ENCODE measurements around the gene GREM1.

Gene GREM1

DNA sequence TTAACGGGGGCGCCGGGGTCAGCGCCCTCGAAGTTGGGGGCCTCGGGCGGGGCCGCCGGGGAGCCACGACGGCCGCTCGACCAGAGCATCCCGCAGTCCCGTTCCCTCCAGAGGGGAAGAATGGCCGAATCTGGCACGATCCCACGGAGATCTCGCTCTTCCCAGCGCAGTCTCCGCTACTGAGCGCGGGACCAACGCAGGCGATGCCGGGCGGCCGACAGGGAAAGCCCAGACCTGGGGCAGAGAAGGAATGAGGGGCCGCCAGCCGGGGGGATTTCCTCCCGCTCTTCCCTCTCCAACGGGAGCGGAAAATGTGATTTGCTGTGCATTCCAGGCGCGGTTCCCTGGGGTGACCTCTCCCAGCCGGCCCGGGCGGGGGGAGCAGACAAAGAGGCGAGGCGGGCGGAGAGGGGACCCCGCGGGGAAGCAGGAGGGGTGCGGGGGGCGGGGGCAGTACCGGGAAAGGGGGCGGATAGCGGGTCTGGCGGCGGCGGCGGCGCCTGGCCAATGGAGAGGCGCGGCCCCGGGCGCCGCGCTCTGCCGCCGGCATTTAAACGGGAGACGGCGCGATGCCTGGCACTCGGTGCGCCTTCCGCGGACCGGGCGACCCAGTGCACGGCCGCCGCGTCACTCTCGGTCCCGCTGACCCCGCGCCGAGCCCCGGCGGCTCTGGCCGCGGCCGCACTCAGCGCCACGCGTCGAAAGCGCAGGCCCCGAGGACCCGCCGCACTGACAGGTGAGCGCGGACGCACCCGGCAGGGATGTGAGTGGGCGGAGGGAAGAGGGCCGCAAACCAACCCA lies at the start of gene GREM1:
TSS of gene GREM1 (plus strand) at position 579 of the 801 bp plus-strand sequence. CDS start 12,687 bp downstream, outside the sequence.
- Histone ChIP-seq H3K27ac (ENCODE audit: low read length) (no peak within 1 kb of the TSS), H3K4me3 (ENCODE audit: low read length) (peak within 1 kb of the TSS; percentile 27; the same call in 1 of the 2 replicates), H3K9me3 (ENCODE audit: control insufficient read depth, insufficient read depth, low read length) (no peaks in the 10 kb centered on the region), H3K27me3 (ENCODE audit: control insufficient read depth, insufficient read depth, low read length) (peaks cover 43% of the 10 kb centered on the region), H3K36me3 (ENCODE audit: control insufficient read depth, insufficient read depth, low read length) (no peaks in the 10 kb centered on the region), H3K4me1 (ENCODE audit: control insufficient read depth, insufficient read depth, low read length) (peaks cover 5% of the 10 kb centered on the region; the same call in 1 of the 2 replicates)
- WGBS (ENCODE audit: insufficient coverage, insufficient read length) = no CpG with 5 or more reads among the region's 99 CpGs
- DNase-seq (ENCODE audit: low read depth, low spot score) = no peak

DNA sequence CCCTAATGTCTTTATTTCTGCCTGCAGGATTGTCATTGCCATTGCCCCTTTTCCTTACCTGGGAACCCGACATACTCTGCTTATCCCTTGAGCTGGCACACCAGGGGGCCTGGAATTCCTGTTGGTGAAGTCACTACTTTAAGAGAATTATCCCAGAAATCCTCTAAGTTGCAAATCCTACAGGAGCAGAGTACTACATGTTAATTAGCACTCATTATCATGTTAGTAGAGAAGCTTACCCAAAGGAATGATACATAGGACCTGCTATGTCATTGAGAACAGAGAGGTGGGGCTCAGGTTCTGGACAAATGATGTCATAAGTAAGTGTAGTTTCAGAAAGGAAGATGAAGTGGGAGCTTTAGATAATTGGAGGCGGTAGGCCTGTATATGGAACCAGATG lies 48.9 kb upstream of the GREM1 start:
- Histone ChIP-seq H3K4me3 (ENCODE audit: low read length) (no peak overlapping the region), H3K36me3 (ENCODE audit: control insufficient read depth, insufficient read depth, low read length) (no peaks in the 10 kb centered on the region)

DNA sequence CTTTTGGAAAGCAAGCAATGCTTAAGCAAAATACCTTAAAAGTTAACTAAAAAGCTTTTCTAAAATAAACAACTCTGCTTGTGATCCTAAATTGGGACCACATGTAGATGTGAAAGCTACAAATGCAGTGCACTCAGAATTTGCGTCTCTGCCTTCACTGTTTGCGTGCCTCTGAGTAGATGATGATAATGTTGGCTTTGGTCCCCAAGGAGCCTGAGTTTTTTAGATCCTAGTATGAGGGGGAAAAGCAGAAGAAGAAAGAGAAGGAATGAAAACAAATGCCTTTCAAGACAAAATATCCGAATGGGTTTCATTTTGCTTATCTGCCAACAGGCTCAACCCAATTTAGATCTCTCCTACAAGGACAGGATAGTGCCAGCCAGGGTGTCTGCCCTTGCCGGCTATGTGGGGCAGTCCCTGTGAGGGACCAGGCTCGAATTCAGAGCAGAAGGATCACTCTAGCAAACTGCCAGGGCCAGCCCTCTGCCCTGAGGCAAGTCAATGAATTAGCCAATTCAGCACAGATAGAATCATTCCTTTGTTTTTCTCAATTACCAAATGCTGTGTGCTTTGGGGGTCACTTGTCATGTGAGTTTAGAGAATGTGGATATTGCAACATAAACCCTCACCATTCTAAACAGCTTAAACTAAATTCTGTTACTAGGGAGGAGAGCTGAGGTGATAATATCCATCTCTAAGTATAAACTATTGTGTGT lies 47.8 kb upstream of the GREM1 start:
- WGBS (ENCODE audit: insufficient coverage, insufficient read length) = no CpG with 5 or more reads among the region's 5 CpGs
- H3K36me3 ChIP-seq (ENCODE audit: control insufficient read depth, insufficient read depth, low read length) = no peaks in the 10 kb centered on the region
- DNase-seq (ENCODE audit: low read depth, low spot score) = no peak
- no peak overlapping the region for H3K4me3 ChIP-seq (ENCODE audit: low read length)
- peaks cover 1% of the 10 kb centered on the region for H3K4me1 ChIP-seq (ENCODE audit: control insufficient read depth, insufficient read depth, low read length)
- H3K27ac ChIP-seq (ENCODE audit: low read length) = no peak overlapping the region
- no peaks in the 10 kb centered on the region for H3K9me3 ChIP-seq (ENCODE audit: control insufficient read depth, insufficient read depth, low read length)
- H3K27me3 ChIP-seq (ENCODE audit: control insufficient read depth, insufficient read depth, low read length) = no peaks in the 10 kb centered on the region

More for the DNA sequence above, 48.9 kb upstream of the GREM1 start:
- H3K27ac ChIP-seq (ENCODE audit: low read length) = no peak overlapping the region
- no peaks in the 10 kb centered on the region for H3K9me3 ChIP-seq (ENCODE audit: control insufficient read depth, insufficient read depth, low read length)
- WGBS (ENCODE audit: insufficient coverage, insufficient read length) = no CpG with 5 or more reads among the region's 2 CpGs
- H3K27me3 ChIP-seq (ENCODE audit: control insufficient read depth, insufficient read depth, low read length) = no peaks in the 10 kb centered on the region
- peak; percentile 31 for DNase-seq (ENCODE audit: low read depth, low spot score)
- peaks cover 1% of the 10 kb centered on the region for H3K4me1 ChIP-seq (ENCODE audit: control insufficient read depth, insufficient read depth, low read length)

DNA sequence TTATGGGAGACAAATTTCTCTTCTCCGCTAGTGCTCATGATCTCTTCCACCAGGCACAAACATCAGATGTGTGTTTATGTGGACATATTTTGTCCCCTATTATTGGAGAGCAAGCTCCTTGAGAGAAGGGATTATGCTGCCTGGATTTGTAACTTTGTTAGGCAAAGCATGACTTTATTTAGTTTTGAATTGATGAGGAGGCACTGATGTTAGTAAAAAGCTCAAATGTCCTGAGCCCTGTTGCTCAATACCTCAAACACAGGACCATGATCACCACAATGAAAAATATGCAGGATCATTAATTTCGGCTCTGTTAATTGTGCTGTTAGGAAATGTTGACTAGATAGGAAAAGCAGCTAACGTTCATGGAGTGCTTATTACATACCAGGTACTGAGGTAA lies 47.2 kb upstream of the GREM1 start:
- H3K27ac ChIP-seq (ENCODE audit: low read length) = no peak overlapping the region
- DNase-seq (ENCODE audit: low read depth, low spot score) = no peak
- no peaks in the 10 kb centered on the region for H3K27me3 ChIP-seq (ENCODE audit: control insufficient read depth, insufficient read depth, low read length)
- no peak overlapping the region for H3K4me3 ChIP-seq (ENCODE audit: low read length)
- no peaks in the 10 kb centered on the region for H3K36me3 ChIP-seq (ENCODE audit: control insufficient read depth, insufficient read depth, low read length)
- peaks cover 1% of the 10 kb centered on the region for H3K4me1 ChIP-seq (ENCODE audit: control insufficient read depth, insufficient read depth, low read length)
- no CpG with 5 or more reads among the region's 3 CpGs for WGBS (ENCODE audit: insufficient coverage, insufficient read length)
- no peaks in the 10 kb centered on the region for H3K9me3 ChIP-seq (ENCODE audit: control insufficient read depth, insufficient read depth, low read length)

DNA sequence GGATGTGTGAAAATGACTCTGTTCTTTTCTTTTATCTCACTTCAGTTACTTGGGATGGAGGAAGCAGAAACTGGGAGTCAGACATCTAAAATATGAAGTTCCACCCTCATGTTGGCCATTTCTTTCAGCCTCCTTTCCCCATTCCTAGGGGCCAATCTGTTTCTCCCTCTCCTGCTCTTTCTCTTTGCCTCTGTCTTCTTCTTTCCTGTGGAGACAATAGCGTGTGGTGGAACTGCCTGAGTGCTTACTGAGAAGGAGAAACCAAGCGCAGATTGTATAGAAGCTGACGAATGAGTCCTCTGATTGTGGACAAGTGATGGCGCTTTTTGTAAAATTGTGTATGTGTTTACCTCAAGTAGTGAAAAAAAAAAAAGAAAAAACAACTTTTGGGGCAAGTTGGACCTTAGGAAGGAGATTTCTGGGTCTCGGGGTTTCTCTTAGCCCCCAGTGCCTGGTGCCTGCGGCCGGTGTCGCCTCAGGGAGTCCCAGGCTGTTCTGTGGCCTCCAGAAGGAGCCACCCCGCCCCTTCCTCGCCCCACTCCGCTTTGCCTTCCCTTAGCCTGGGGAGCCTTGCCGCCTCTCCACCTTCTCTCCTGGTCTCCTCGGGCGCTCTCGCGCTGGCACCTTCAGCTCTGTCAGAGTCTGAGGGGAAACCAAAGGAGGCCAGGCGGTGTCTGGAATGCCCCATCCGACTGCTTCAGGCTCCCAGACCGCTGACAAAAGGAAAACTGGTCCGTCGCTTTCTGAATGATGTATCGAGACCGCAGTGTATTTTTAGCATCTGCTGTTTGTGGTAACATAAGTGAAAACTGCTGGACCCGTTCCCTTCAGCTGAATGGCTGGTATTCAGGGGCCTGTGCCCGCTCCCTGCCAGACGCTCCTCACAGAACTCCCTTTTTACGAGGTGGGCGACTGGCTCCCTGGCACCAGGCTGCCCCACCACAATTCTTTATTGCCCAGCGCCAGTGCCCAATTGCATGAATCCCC lies 46.2 kb upstream of the GREM1 start:
- no peaks in the 10 kb centered on the region for H3K9me3 ChIP-seq (ENCODE audit: control insufficient read depth, insufficient read depth, low read length)
- H3K36me3 ChIP-seq (ENCODE audit: control insufficient read depth, insufficient read depth, low read length) = no peaks in the 10 kb centered on the region
- WGBS (ENCODE audit: insufficient coverage, insufficient read length) = no CpG with 5 or more reads among the region's 29 CpGs
- peaks cover 1% of the 10 kb centered on the region for H3K4me1 ChIP-seq (ENCODE audit: control insufficient read depth, insufficient read depth, low read length)
- no peak for DNase-seq (ENCODE audit: low read depth, low spot score)
- no peak overlapping the region for H3K27ac ChIP-seq (ENCODE audit: low read length)
- H3K4me3 ChIP-seq (ENCODE audit: low read length) = no peak overlapping the region
- H3K27me3 ChIP-seq (ENCODE audit: control insufficient read depth, insufficient read depth, low read length) = no peaks in the 10 kb centered on the region

DNA sequence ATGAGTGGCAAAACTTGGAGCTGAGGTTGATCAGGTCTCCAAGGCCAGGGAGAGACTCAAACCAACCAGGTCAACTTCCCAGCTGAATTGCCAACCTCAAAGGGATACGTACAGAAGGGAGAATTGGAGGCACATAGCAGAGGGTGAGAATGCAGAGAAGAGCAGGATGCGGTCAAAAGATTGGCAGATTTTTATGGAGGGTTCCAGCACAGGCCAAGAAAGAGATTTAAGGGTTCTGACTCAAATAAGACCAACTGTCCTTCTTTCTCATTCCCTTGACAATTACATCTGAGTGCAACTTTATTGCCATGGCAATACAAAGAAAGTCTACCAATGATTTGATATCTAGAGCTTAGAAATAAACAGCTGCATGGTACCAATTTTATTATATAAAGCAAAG lies 43.1 kb upstream of the GREM1 start:
- WGBS (ENCODE audit: insufficient coverage, insufficient read length) = no CpG with 5 or more reads among the region's 2 CpGs
- no peak for DNase-seq (ENCODE audit: low read depth, low spot score)
- H3K27me3 ChIP-seq (ENCODE audit: control insufficient read depth, insufficient read depth, low read length) = no peaks in the 10 kb centered on the region
- H3K9me3 ChIP-seq (ENCODE audit: control insufficient read depth, insufficient read depth, low read length) = no peaks in the 10 kb centered on the region
- H3K4me1 ChIP-seq (ENCODE audit: control insufficient read depth, insufficient read depth, low read length) = peaks cover 3% of the 10 kb centered on the region
- no peak overlapping the region for H3K4me3 ChIP-seq (ENCODE audit: low read length)
- H3K27ac ChIP-seq (ENCODE audit: low read length) = no peak overlapping the region
- H3K36me3 ChIP-seq (ENCODE audit: control insufficient read depth, insufficient read depth, low read length) = no peaks in the 10 kb centered on the region

DNA sequence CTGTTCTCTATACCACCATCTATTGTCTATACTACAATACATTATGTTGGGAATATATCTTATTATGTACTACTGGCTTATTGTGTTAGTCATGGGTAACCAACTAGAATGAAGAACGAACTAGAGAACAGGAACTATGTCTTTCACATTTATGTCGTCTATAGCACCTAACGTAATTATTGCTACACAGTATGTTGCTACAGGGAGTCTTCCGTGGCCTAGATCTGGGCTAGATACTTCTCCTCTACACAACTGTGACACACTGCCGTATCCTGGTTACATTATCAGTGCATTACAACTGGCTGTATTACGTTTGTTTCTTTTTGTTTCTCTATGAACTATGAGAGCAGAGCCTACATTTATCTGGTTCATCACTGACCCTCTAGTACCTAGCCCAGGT lies 42.3 kb upstream of the GREM1 start:
- DNase-seq (ENCODE audit: low read depth, low spot score) = no peak
- Histone ChIP-seq H3K4me1 (ENCODE audit: control insufficient read depth, insufficient read depth, low read length) (peaks cover 3% of the 10 kb centered on the region), H3K27me3 (ENCODE audit: control insufficient read depth, insufficient read depth, low read length) (no peaks in the 10 kb centered on the region), H3K4me3 (ENCODE audit: low read length) (no peak overlapping the region), H3K9me3 (ENCODE audit: control insufficient read depth, insufficient read depth, low read length) (no peaks in the 10 kb centered on the region), H3K27ac (ENCODE audit: low read length) (no peak overlapping the region), H3K36me3 (ENCODE audit: control insufficient read depth, insufficient read depth, low read length) (no peaks in the 10 kb centered on the region)
- WGBS (ENCODE audit: insufficient coverage, insufficient read length) = no CpG with 5 or more reads among the region's 6 CpGs

DNA sequence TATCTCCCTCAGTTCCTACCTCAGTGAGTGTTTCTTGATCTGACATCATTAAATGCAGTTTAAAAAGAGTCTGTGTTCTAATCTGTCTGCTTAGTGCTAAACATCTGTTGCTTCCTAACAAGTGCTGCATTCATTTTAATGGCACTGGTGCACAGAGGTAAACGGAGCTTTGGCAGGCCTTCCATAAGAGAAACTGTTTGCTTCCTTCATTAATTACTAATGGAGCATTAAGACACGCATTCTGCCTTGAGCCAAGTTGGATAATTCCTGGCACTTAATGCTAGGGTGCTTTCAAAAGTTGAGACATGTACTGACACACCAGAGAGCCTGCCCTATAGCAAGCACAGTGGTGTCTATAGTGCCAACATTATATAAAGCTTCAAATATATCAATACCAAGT lies 41.6 kb upstream of the GREM1 start:
- no CpG with 5 or more reads among the region's 2 CpGs for WGBS (ENCODE audit: insufficient coverage, insufficient read length)
- DNase-seq (ENCODE audit: low read depth, low spot score) = no peak
- H3K4me1 ChIP-seq (ENCODE audit: control insufficient read depth, insufficient read depth, low read length) = peaks cover 3% of the 10 kb centered on the region
- H3K27ac ChIP-seq (ENCODE audit: low read length) = no peak overlapping the region
- no peaks in the 10 kb centered on the region for H3K27me3 ChIP-seq (ENCODE audit: control insufficient read depth, insufficient read depth, low read length)
- no peaks in the 10 kb centered on the region for H3K36me3 ChIP-seq (ENCODE audit: control insufficient read depth, insufficient read depth, low read length)
- no peak overlapping the region for H3K4me3 ChIP-seq (ENCODE audit: low read length)
- no peaks in the 10 kb centered on the region for H3K9me3 ChIP-seq (ENCODE audit: control insufficient read depth, insufficient read depth, low read length)

DNA sequence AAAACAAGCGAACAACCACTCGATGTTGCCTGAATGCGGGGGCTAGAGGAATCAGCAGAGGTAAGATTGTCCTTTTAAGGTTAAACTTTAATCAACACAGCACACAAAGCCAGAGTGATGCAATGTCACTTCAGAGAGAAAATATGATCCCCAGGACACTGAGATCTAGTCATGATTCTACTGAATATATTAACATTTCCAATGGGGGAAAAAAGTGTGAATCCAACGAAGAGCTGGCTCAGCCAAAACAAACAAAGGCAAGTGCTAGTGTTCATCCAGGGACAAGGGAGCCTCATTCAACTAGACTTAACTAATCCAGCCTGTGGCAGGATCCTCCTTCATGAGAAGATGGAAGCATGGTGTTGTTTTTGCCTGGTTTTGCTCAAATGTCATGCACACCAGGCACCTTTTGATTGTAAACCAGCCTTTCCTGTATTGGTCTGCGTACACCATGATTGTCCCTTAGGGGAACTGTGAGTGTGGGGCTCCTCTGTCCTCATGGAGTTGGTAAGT lies 40.5 kb upstream of the GREM1 start:
- no peak for DNase-seq (ENCODE audit: low read depth, low spot score)
- Histone ChIP-seq H3K4me1 (ENCODE audit: control insufficient read depth, insufficient read depth, low read length) (peaks cover 1% of the 10 kb centered on the region; the same call in 1 of the 2 replicates), H3K36me3 (ENCODE audit: control insufficient read depth, insufficient read depth, low read length) (no peaks in the 10 kb centered on the region), H3K4me3 (ENCODE audit: low read length) (no peak overlapping the region), H3K27me3 (ENCODE audit: control insufficient read depth, insufficient read depth, low read length) (no peaks in the 10 kb centered on the region), H3K27ac (ENCODE audit: low read length) (no peak overlapping the region), H3K9me3 (ENCODE audit: control insufficient read depth, insufficient read depth, low read length) (no peaks in the 10 kb centered on the region)
- WGBS (ENCODE audit: insufficient coverage, insufficient read length) = no CpG with 5 or more reads among the region's 5 CpGs

DNA sequence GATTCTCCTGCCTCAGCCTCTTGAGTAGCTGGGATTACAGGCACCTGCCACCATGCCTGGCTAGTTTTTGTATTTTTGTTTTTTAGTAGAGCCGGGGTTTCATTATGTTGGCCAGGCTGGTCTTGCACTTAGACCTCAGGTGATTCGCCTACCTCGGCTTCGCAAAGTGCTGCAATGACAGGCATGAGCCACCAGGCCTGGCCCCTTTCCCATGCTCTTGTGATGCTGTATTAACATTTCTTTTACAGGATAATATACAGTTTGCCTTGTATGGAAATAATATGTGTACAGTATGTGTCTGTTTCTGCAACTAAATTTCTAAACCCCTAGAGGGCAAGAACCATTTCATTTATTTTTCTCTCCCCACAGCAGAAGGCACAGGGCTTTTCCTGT lies 38.5 kb upstream of the GREM1 start:
- Histone ChIP-seq H3K4me3 (ENCODE audit: low read length) (no peak overlapping the region), H3K9me3 (ENCODE audit: control insufficient read depth, insufficient read depth, low read length) (no peaks in the 10 kb centered on the region), H3K4me1 (ENCODE audit: control insufficient read depth, insufficient read depth, low read length) (peaks cover 1% of the 10 kb centered on the region; the same call in 1 of the 2 replicates), H3K36me3 (ENCODE audit: control insufficient read depth, insufficient read depth, low read length) (no peaks in the 10 kb centered on the region), H3K27ac (ENCODE audit: low read length) (no peak overlapping the region), H3K27me3 (ENCODE audit: control insufficient read depth, insufficient read depth, low read length) (no peaks in the 10 kb centered on the region)
- no CpG with 5 or more reads among the region's 4 CpGs for WGBS (ENCODE audit: insufficient coverage, insufficient read length)
- DNase-seq (ENCODE audit: low read depth, low spot score) = no peak
